ENCODE measurements around the gene LIFR.

The LIFR gene

GRCh38 chr5:38451074-38451725 lies 105.2 kb downstream of the LIFR start:
- TF ChIP-seq TEAD4 (IDR thresholded peaks at IDR 0.05): no peak
- TF ChIP-seq ZBTB7A (IDR thresholded peaks at IDR 0.05; ENCODE audit: low read depth): no peak
- no peak for TF ChIP-seq TAF1 (IDR thresholded peaks at IDR 0.05; ENCODE audit: low read depth)
- TF ChIP-seq TCF12 (IDR thresholded peaks at IDR 0.05; ENCODE audit: low read depth): no peak
- TF ChIP-seq CEBPB (IDR thresholded peaks at IDR 0.05): no peak
- no peak for TF ChIP-seq RAD21 (IDR thresholded peaks at IDR 0.05; ENCODE audit: low read depth)
- TF ChIP-seq NFIC (IDR thresholded peaks at IDR 0.05): no peak
- TF ChIP-seq REST (IDR thresholded peaks at IDR 0.05; ENCODE audit: low read depth): no peak
- TF ChIP-seq EGR1 (IDR thresholded peaks at IDR 0.05): no peak
- TF ChIP-seq CREB1 (IDR thresholded peaks at IDR 0.05; ENCODE audit: low read depth): no peak
- no peak for TF ChIP-seq MAX (IDR thresholded peaks at IDR 0.05)
- no peak for TF ChIP-seq FOXM1 (IDR thresholded peaks at IDR 0.05; ENCODE audit: borderline replicate concordance, low read depth)
- TF ChIP-seq YY1 (IDR thresholded peaks at IDR 0.05; ENCODE audit: low read depth): no peak
- TF ChIP-seq EP300 (IDR thresholded peaks at IDR 0.05; ENCODE audit: borderline replicate concordance): no peak
- no peak for TF ChIP-seq USF1 (IDR thresholded peaks at IDR 0.05)

- TF ChIP-seq ZBTB7A (IDR thresholded peaks at IDR 0.05; ENCODE audit: low read depth) (no peak), TEAD4 (IDR thresholded peaks at IDR 0.05) (no peak)
These were observed 105.8 kb downstream of the LIFR start for GRCh38 chr5:38450627-38451026.

- TF ChIP-seq YY1 (IDR thresholded peaks at IDR 0.05; ENCODE audit: low read depth) (no peak), CREB1 (IDR thresholded peaks at IDR 0.05; ENCODE audit: low read depth) (no peak), ZBTB7A (IDR thresholded peaks at IDR 0.05; ENCODE audit: low read depth) (no peak), USF1 (IDR thresholded peaks at IDR 0.05) (no peak), TAF1 (IDR thresholded peaks at IDR 0.05; ENCODE audit: low read depth) (no peak), FOXM1 (IDR thresholded peaks at IDR 0.05; ENCODE audit: borderline replicate concordance, low read depth) (no peak), MAX (IDR thresholded peaks at IDR 0.05) (no peak), RAD21 (IDR thresholded peaks at IDR 0.05; ENCODE audit: low read depth) (no peak), CEBPB (IDR thresholded peaks at IDR 0.05) (no peak), REST (IDR thresholded peaks at IDR 0.05; ENCODE audit: low read depth) (no peak), TCF12 (IDR thresholded peaks at IDR 0.05; ENCODE audit: low read depth) (no peak), EGR1 (IDR thresholded peaks at IDR 0.05) (no peak), TEAD4 (IDR thresholded peaks at IDR 0.05) (no peak), EP300 (IDR thresholded peaks at IDR 0.05; ENCODE audit: borderline replicate concordance) (no peak), NFIC (IDR thresholded peaks at IDR 0.05) (no peak)
These were observed 107.7 kb downstream of the LIFR start for GRCh38 chr5:38448568-38449350.

GRCh38 chr5:38447786-38448185 lies 108.7 kb downstream of the LIFR start:
- TF ChIP-seq RAD21 (IDR thresholded peaks at IDR 0.05; ENCODE audit: low read depth): no peak
- no peak for TF ChIP-seq NFIC (IDR thresholded peaks at IDR 0.05)
- no peak for TF ChIP-seq FOXM1 (IDR thresholded peaks at IDR 0.05; ENCODE audit: borderline replicate concordance, low read depth)
- no peak for TF ChIP-seq TEAD4 (IDR thresholded peaks at IDR 0.05)
- TF ChIP-seq CEBPB (IDR thresholded peaks at IDR 0.05): no peak
- no peak for TF ChIP-seq EGR1 (IDR thresholded peaks at IDR 0.05)
- TF ChIP-seq TAF1 (IDR thresholded peaks at IDR 0.05; ENCODE audit: low read depth): no peak
- no peak for TF ChIP-seq YY1 (IDR thresholded peaks at IDR 0.05; ENCODE audit: low read depth)
- TF ChIP-seq TCF12 (IDR thresholded peaks at IDR 0.05; ENCODE audit: low read depth): no peak
- TF ChIP-seq MAX (IDR thresholded peaks at IDR 0.05): no peak
- no peak for TF ChIP-seq ZBTB7A (IDR thresholded peaks at IDR 0.05; ENCODE audit: low read depth)
- no peak for TF ChIP-seq REST (IDR thresholded peaks at IDR 0.05; ENCODE audit: low read depth)
